Measurements from ENCODE around the gene ZNF423.
"Not testable (repeated sequence)": the region's sequence is repeated elsewhere in the genome, so short reads cannot be mapped to it uniquely, and the experiment has no call there.

ZNF423 gene

GRCh38 chr16:49697631-49698452 lies 158.1 kb downstream of the ZNF423 start:
- DNase-seq (ENCODE audit: low read depth in 2 of 2) = no peak

- DNase-seq (ENCODE audit: low read depth in 2 of 2) = no peak
Measured at GRCh38 chr16:49696414-49697101, 159.4 kb downstream of the ZNF423 start.

- DNase-seq (ENCODE audit: low read depth in 2 of 2) = no peak
Measured at GRCh38 chr16:49695782-49696413, 160.0 kb downstream of the ZNF423 start.

GRCh38 chr16:49693445-49693844 lies 162.5 kb downstream of the ZNF423 start:
- DNase-seq (ENCODE audit: low read depth in 2 of 2) = no peak

GRCh38 chr16:49690778-49691177 lies 165.1 kb downstream of the ZNF423 start:
- DNase-seq (ENCODE audit: low read depth in 2 of 2) = no peak

GRCh38 chr16:49688036-49688697 lies 167.7 kb downstream of the ZNF423 start:
- DNase-seq (ENCODE audit: low read depth in 2 of 2) = no peak

DNA sequence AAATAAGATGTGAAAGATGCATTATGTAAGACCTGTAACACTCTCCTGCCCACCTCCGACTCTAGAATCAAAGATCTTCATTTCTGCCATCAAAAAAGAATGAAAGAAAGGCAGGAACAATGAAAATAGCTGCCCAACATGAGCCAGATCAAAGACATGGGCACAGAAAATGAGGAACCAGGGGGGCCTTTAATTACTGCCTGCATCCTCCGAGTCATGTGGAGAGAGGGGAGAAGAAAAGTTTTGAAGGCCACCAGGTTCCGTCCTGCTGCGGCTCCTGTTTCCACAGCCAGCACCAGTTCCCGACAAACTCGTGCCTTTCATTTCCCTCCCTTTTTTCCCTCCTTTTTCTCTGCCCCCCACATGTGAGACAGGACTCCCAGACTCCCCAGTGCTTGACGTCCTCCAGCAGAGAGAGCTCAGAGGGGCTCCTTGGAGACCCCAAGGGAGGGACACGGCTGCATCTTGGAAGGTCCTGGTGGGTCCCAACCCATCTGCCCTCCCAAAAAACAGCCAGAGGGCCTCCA lies 168.4 kb downstream of the ZNF423 start:
- no peak for DNase-seq (ENCODE audit: low read depth in 2 of 2)

GRCh38 chr16:49684696-49685095 lies 171.2 kb downstream of the ZNF423 start:
- no peak for DNase-seq (ENCODE audit: low read depth in 2 of 2)

- no peak for DNase-seq (ENCODE audit: low read depth in 2 of 2)
Measured at GRCh38 chr16:49682577-49683165, 173.2 kb downstream of the ZNF423 start.

DNA sequence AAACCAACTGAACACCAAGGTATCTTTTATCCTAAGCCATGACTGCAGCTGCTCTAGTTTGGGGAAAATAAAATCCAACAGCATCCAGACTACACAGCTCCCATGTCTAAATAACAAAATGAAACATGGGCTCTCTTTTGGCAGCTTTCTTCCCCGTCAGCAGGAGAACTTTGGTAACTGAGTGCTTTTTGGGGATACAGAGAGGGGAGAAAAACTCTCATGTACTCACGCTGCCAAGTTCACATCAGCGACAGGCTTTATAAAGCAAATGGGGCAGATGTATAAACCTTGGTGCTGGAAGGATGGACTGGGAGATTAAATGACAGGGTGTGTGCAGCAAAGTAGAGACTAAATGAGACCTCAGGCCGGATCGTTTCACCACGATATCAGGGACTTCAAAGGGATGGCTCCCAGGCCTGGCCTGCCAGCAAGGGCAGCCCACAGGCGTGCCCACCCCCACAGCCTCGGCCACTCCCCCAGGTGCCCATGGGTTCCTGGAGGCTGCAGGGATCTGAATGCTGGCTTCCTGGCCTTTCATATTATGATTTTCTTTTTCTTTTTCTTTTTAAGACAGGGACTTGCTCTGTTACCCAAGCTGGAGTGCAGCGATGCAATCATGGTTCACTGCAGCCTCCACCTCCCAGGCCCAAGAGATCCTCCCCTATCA lies 174.6 kb downstream of the ZNF423 start:
- no peak for DNase-seq (ENCODE audit: low read depth in 2 of 2)

DNA sequence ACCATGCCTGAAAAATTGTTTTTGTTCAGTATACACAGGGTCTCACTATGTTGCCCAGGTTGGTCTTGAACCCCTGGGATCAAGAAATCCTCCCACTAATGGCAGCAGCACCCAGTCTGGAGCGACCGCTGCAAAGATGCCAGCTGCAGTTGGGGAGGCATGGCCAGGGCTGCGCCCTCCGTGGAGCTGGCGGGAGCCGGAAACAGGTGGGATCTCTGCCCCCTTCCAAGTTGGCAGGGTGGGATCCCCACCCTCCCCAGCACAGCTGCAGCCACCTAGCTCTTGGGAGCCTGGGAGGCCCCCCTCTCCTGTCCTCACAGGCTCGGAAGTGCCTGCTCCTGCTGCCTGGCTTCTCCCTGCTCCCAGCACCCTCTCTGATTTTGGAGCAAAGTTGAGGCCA lies 176.8 kb downstream of the ZNF423 start:
- DNase-seq (ENCODE audit: low read depth in 2 of 2) = no peak

- not testable (repeated sequence) for DNase-seq (ENCODE audit: low read depth in 2 of 2)
Measured at GRCh38 chr16:49677661-49678060, 178.3 kb downstream of the ZNF423 start.

DNA sequence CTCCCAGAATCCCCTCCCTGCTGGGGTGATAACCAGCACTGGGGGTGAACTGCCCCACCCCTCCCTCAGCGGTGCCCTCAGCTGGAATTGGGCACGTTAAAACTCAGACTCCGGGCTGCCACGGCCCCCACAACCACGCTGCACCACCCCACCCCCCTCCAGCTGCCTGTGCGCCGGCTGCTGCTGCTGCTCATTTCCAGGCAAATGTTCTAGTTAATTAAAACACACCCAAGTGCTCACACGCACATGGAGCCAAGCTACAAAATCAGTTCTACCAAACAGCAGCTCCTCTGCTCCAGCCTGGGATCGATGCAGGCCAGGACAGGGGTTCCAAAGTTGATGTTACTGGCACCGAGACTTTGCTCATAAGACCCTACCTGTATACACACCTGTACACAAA lies 180.5 kb downstream of the ZNF423 start:
- DNase-seq (ENCODE audit: low read depth in 2 of 2) = no peak

GRCh38 chr16:49674990-49675389 lies 180.9 kb downstream of the ZNF423 start:
- no peak for DNase-seq (ENCODE audit: low read depth in 2 of 2)

- no peak for DNase-seq (ENCODE audit: low read depth in 2 of 2)
Measured at GRCh38 chr16:49674351-49674851, 181.5 kb downstream of the ZNF423 start.

DNA sequence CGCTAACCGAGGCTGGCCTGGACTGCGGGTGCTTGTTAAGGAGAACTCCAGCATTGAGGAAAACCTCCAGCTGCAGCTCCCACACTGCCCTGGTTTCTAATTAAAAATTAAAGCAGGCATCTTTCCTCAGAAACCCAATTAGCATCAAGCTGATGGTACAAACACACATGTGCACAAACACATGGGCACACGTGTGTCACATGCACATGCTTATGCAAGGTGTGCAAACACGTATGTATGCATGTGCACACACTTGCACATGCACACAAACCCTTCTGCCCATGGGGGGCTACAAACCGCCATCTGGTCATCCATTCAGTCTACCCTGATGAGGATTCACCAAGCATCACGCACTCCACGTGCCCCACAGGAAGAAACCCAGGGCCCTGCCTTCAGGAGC lies 182.5 kb downstream of the ZNF423 start:
- DNase-seq (ENCODE audit: low read depth in 2 of 2) = no peak

GRCh38 chr16:49672753-49673152 lies 183.2 kb downstream of the ZNF423 start:
- no peak for DNase-seq (ENCODE audit: low read depth in 2 of 2)

GRCh38 chr16:49671333-49671732 lies 184.6 kb downstream of the ZNF423 start:
- DNase-seq (ENCODE audit: low read depth in 2 of 2) = no peak

- DNase-seq (ENCODE audit: low read depth in 2 of 2) = no peak
Measured at GRCh38 chr16:49670627-49671026, 185.3 kb downstream of the ZNF423 start.

- DNase-seq (ENCODE audit: low read depth in 2 of 2) = no peak
Measured at GRCh38 chr16:49665482-49666230, 190.3 kb downstream of the ZNF423 start.
